HG03103 (cell line): ENCODE measurements around the gene AP3M1.
"Not testable (repeated sequence)": the region's sequence is repeated elsewhere in the genome, so short reads cannot be mapped to it uniquely, and the experiment has no call there.

Experiments used
- ATAC-seq: cut with Tn5 transposase; IDR thresholded peaks from one replicate; pipeline ENCODE4 v1.9.1; 2021; ENCODE audit warnings: low read depth; ENCODE audit not compliant: unreplicated experiment

Gene AP3M1

DNA sequence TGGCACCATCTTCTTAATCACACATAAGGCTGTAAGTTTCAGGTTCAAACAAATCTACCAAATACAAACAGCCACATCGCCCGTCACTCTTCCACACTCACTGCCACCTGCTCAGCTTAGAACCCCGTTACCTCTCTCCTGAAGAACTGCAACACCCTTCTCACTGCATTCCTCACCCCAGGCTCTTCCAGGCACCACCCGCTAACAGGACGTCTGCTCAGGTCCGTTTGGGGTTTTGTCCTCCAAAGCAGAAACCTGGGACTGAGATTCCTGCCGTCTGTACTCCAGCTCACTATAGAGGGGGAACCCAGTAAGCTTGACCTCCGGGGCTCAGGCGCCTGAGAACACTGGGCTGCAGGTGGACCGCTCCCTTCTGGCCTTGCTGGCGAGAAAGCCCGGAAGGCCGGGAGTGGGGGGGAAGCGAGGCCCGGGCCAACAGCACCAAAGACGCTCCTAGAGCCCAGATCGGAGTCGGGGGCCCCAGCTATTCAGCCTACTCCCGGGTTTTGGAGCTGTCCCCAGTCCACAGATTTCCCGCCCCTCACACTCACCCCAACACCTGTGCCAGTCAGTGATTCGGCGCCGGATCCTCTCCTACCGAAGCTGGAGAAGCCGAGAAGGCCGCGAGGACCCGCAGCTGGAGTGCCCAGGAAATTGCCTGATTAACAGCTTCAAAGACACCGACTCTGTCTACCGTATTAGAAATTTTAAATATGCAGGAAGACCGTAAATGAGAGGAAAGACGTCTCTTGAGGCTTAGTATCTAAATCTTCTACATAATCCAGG lies at the start of gene AP3M1:
Gene AP3M1 (minus strand): TSS at position 625 of the 786 bp plus-strand sequence. CDS start 12,449 bp downstream, outside the sequence.
- peak; percentile 27 for ATAC-seq

GRCh38 chr10:74199315-74199714 lies 48.7 kb upstream of the AP3M1 start:
- no peak for ATAC-seq

DNA sequence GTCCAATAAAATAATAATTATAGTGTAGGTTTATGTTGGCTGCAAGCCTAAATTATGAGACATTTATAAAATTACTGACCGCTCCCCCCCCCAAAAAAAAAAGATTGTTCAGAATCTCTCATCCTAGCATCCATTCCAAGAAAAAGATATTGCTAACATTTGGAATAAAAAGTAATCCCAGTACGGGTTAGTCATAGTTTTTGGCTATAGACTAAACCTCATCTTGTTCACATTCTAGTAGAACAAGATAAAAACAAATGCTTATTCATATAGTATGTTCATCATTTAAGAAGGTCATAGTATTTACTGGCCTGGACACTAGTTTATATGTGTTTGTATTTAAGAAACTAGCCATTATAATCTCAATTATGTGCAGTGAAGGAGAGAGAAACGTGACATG lies 44.4 kb upstream of the AP3M1 start:
- ATAC-seq = no peak

GRCh38 chr10:74194545-74194944 lies 43.9 kb upstream of the AP3M1 start:
- no peak for ATAC-seq

DNA sequence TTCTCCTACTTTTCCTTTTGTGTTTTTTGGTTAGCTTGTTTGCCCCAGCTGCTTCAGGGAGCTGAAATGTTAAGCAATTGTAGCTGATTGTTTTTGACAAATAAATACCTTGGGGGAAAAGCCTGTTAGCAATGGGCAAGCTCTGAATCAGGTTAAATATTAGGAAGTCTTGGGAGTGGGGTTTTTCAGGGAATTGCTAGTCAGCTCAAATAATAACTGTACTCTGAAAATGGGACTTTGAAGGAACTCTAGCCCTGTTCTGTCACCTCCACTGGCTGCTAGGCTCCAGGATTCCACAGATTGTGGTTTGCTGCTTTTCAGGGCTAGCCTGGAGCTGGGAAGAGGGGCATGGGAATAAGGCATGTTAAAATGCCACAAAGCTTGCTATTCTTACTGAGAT lies 39.9 kb upstream of the AP3M1 start:
- no peak for ATAC-seq

GRCh38 chr10:74189999-74190421 lies 39.4 kb upstream of the AP3M1 start:
- peak; percentile 85 for ATAC-seq

GRCh38 chr10:74188617-74189016 lies 38.0 kb upstream of the AP3M1 start:
- ATAC-seq = not testable (repeated sequence)

DNA sequence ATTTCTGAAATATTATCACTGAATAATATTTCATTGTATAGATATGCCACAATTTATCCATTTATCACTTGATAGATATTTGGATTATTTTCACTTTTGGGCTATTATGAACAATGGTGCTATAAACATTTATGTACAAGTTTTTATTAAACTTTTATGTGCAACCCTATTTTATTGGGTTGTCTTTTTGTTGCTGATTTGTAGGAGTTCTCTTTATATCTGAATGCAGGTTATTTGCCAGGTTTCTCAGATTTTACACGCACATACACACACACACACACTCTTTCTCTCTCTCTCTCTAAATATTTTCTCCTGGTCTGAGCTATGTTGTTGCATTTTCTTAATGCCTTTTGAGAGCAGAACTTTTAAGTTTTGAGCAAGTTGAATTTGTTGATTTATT lies 36.6 kb upstream of the AP3M1 start:
- ATAC-seq = no peak

DNA sequence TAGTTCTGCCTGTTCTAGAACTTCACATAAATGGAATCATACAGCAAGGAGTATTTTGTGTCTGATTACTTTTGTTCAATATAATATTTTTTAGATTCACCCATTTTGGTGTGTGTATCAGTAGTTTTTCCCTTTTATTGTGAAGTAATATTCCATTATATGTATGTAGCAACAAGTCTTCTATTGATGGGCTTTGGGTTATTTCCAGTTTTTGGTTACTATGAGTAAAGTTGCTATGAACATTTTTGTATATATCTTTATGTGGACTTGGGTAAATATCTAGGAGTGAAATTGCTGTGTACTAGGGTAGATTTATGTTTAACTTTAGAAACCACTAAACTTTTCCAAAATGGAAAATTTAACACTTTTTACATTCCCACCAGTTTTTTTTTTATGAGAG lies 36.0 kb upstream of the AP3M1 start:
- no peak for ATAC-seq

GRCh38 chr10:74179111-74179710 lies 28.6 kb upstream of the AP3M1 start:
- ATAC-seq = no peak

GRCh38 chr10:74178042-74178791 lies 27.6 kb upstream of the AP3M1 start:
- ATAC-seq = no peak

GRCh38 chr10:74177140-74177677 lies 26.6 kb upstream of the AP3M1 start:
- no peak for ATAC-seq

DNA sequence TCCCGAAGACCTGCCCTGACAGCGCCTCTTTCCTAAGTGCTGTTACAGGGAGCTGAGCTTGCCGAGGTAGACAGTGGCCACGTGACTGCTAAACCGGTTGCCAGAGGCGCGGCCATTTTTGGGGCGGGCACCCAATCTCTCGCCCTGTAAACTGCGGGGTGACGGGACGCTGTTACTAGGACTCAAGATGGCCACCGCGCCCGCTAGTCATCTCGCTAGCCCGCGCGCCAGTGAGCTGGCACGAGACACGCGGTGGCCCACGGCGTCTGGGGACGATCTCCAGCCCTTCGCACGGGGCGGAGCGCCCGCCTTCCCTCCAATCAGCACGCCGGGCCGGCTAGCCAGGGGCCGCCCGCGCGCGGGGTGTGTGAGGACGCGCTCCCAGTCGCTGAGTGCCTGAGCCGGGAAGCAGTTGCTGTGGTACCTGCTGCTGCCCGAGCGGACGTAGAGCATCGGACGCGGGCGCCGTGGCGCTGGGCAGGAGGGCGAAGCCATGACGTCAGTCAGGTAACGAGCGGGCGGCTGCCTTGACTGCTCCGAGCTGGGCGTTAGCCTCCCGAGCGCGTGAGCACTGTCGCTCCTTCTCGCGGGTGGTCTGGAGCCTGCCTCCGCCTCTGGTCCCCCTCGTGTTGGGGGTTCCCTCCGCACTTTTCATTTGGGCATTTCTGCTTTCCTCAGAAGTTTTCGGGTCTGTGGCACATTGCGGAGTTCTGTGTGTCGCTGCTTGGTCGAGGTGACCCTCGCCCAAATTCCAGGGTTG lies 25.9 kb upstream of the AP3M1 start:
- ATAC-seq = peak; percentile 81

GRCh38 chr10:74175510-74176379 lies 25.1 kb upstream of the AP3M1 start:
- ATAC-seq = no peak

GRCh38 chr10:74174521-74174920 lies 23.9 kb upstream of the AP3M1 start:
- ATAC-seq = no peak

- no peak for ATAC-seq
These were observed 21.0 kb upstream of the AP3M1 start for GRCh38 chr10:74171625-74172024.

GRCh38 chr10:74167443-74167842 lies 16.8 kb upstream of the AP3M1 start:
- ATAC-seq = no peak

DNA sequence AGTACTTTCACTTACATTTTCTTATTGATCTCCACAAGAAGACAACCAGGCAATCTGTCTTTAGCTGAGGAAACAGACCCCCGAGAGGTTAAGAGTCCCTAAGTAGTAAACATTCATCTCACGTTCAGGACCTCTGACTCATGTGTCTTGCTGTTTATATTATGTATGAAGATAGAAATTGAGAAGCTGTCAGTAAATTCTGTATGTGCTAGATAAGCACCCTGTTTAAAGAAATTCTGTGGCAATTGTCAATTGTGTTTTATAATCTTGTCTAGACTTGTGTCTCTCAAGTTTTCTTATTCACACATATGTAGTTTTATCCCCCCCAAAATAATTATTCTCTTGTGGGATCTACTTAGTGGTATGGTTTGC lies 14.9 kb upstream of the AP3M1 start:
- no peak for ATAC-seq

DNA sequence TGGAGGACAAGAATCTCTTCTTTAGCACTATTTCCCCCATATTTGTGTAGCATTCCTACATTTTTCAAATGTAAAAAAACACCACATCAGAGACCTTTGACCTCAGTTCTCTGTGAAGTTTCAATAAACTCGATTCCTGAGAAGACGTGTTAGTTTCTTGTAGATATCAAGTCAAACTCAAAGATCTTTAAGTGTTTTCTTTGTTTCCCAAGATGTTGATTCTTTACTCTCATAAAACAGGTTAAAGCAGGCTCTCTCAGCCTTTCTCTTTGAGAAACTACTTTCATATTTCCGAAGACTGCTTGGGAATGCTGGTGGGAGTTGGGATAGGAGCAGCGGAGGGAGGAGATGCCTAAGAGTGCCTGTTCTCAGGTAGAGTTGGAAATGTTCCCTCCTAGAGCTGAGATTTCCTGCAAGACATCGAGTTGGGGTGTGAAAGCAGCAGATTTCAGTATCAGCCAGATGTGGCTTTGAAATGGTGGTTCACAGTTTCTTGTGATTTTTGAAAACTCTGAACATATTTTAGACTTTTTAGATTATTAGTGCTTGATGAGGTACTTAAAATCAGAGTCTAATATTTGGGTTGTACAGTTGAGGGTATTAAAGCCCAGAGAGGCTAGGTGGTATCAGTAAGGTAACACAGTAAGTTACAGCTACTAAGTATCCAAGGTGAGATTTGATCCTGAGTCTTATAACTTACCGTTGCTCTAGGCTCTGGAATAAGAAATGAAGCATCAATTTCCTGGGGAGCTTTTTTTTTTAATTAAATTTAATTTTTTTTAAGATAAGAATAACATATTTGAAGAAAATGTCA lies 14.3 kb upstream of the AP3M1 start:
- ATAC-seq = no peak
